ENCODE results near the gene SLC6A12.

The SLC6A12 gene

GRCh38 chr12:214003-214741 lies at the start of gene SLC6A12:
TSS of gene SLC6A12 (minus strand) at chr12:214157. CDS start at chr12:209986, 4,171 bp downstream.
- Histone ChIP-seq H3K4me3 (ENCODE audit: low read length) (no peak within 1 kb of the TSS), H3K36me3 (ENCODE audit: insufficient read depth, low read length) (no peaks in the 10 kb centered on the region), H3K9me3 (ENCODE audit: low read length) (no peaks in the 10 kb centered on the region), H3K4me1 (ENCODE audit: insufficient read depth, low read length) (peaks cover 3% of the 10 kb centered on the region), H3K27me3 (ENCODE audit: insufficient read depth, low read length) (peaks cover 15% of the 10 kb centered on the region), H2AFZ (ENCODE audit: low read depth, low read length) (no peak within 1 kb of the TSS)

- no peaks in the 10 kb centered on the region for H3K9me3 ChIP-seq (ENCODE audit: low read length)
- H3K4me3 ChIP-seq (ENCODE audit: low read length), result no peak overlapping the region
- no peaks in the 10 kb centered on the region for H3K27me3 ChIP-seq (ENCODE audit: insufficient read depth, low read length)
- H2AFZ ChIP-seq (ENCODE audit: low read depth, low read length), result no peak overlapping the region
- H3K4me1 ChIP-seq (ENCODE audit: insufficient read depth, low read length), result peaks cover 8% of the 10 kb centered on the region
- H3K36me3 ChIP-seq (ENCODE audit: insufficient read depth, low read length), result no peaks in the 10 kb centered on the region
These were observed 49.6 kb upstream of the SLC6A12 start for GRCh38 chr12:263574-263973.

GRCh38 chr12:262817-263216 lies 48.9 kb upstream of the SLC6A12 start, which contains the start of gene SLC6A13:
TSS of gene SLC6A13 (minus strand) at chr12:262836. CDS start at chr12:260052, 2,784 bp downstream.
- no peaks in the 10 kb centered on the region for H3K9me3 ChIP-seq (ENCODE audit: low read length)
- H3K36me3 ChIP-seq (ENCODE audit: insufficient read depth, low read length), result no peaks in the 10 kb centered on the region
- H3K27me3 ChIP-seq (ENCODE audit: insufficient read depth, low read length), result no peaks in the 10 kb centered on the region
- H3K4me1 ChIP-seq (ENCODE audit: insufficient read depth, low read length), result peaks cover 2% of the 10 kb centered on the region
- H2AFZ ChIP-seq (ENCODE audit: low read depth, low read length), result no peak within 1 kb of the TSS
- no peak within 1 kb of the TSS for H3K4me3 ChIP-seq (ENCODE audit: low read length)

GRCh38 chr12:262113-262512 lies 48.2 kb upstream of the SLC6A12 start:
- no peak overlapping the region for H2AFZ ChIP-seq (ENCODE audit: low read depth, low read length)
- no peaks in the 10 kb centered on the region for H3K9me3 ChIP-seq (ENCODE audit: low read length)
- peaks cover 3% of the 10 kb centered on the region for H3K27me3 ChIP-seq (ENCODE audit: insufficient read depth, low read length)
- no peaks in the 10 kb centered on the region for H3K36me3 ChIP-seq (ENCODE audit: insufficient read depth, low read length)
- peaks cover 2% of the 10 kb centered on the region for H3K4me1 ChIP-seq (ENCODE audit: insufficient read depth, low read length)
- no peak overlapping the region for H3K4me3 ChIP-seq (ENCODE audit: low read length)

GRCh38 chr12:257521-258321 lies 43.8 kb upstream of the SLC6A12 start:
- H3K4me3 ChIP-seq (ENCODE audit: low read length), result no peak overlapping the region
- H3K9me3 ChIP-seq (ENCODE audit: low read length), result no peaks in the 10 kb centered on the region
- no peak overlapping the region for H2AFZ ChIP-seq (ENCODE audit: low read depth, low read length)
- no peaks in the 10 kb centered on the region for H3K36me3 ChIP-seq (ENCODE audit: insufficient read depth, low read length)
- H3K27me3 ChIP-seq (ENCODE audit: insufficient read depth, low read length), result peaks cover 3% of the 10 kb centered on the region
- H3K4me1 ChIP-seq (ENCODE audit: insufficient read depth, low read length), result no peaks in the 10 kb centered on the region

GRCh38 chr12:256958-257357 lies 43.0 kb upstream of the SLC6A12 start:
- H3K27me3 ChIP-seq (ENCODE audit: insufficient read depth, low read length), result peaks cover 3% of the 10 kb centered on the region
- no peak overlapping the region for H2AFZ ChIP-seq (ENCODE audit: low read depth, low read length)
- no peaks in the 10 kb centered on the region for H3K9me3 ChIP-seq (ENCODE audit: low read length)
- no peak overlapping the region for H3K4me3 ChIP-seq (ENCODE audit: low read length)
- H3K4me1 ChIP-seq (ENCODE audit: insufficient read depth, low read length), result no peaks in the 10 kb centered on the region
- no peaks in the 10 kb centered on the region for H3K36me3 ChIP-seq (ENCODE audit: insufficient read depth, low read length)

GRCh38 chr12:256225-256624 lies 42.3 kb upstream of the SLC6A12 start:
- H3K27me3 ChIP-seq (ENCODE audit: insufficient read depth, low read length), result peaks cover 3% of the 10 kb centered on the region
- H3K4me1 ChIP-seq (ENCODE audit: insufficient read depth, low read length), result no peaks in the 10 kb centered on the region

GRCh38 chr12:254912-255311 lies 41.0 kb upstream of the SLC6A12 start:
- no peaks in the 10 kb centered on the region for H3K9me3 ChIP-seq (ENCODE audit: low read length)
- H3K27me3 ChIP-seq (ENCODE audit: insufficient read depth, low read length), result peaks cover 3% of the 10 kb centered on the region
- no peaks in the 10 kb centered on the region for H3K4me1 ChIP-seq (ENCODE audit: insufficient read depth, low read length)

More at GRCh38 chr12:256225-256624, 42.3 kb upstream of the SLC6A12 start:
- H3K4me3 ChIP-seq (ENCODE audit: low read length), result no peak overlapping the region
- H3K9me3 ChIP-seq (ENCODE audit: low read length), result no peaks in the 10 kb centered on the region
- H2AFZ ChIP-seq (ENCODE audit: low read depth, low read length), result no peak overlapping the region
- H3K36me3 ChIP-seq (ENCODE audit: insufficient read depth, low read length), result no peaks in the 10 kb centered on the region

GRCh38 chr12:254039-254438 lies 40.1 kb upstream of the SLC6A12 start:
- Histone ChIP-seq H3K9me3 (ENCODE audit: low read length) (no peaks in the 10 kb centered on the region), H3K36me3 (ENCODE audit: insufficient read depth, low read length) (no peaks in the 10 kb centered on the region), H2AFZ (ENCODE audit: low read depth, low read length) (no peak overlapping the region), H3K4me1 (ENCODE audit: insufficient read depth, low read length) (no peaks in the 10 kb centered on the region), H3K4me3 (ENCODE audit: low read length) (no peak overlapping the region), H3K27me3 (ENCODE audit: insufficient read depth, low read length) (peaks cover 3% of the 10 kb centered on the region)

More at GRCh38 chr12:254912-255311, 41.0 kb upstream of the SLC6A12 start:
- no peak overlapping the region for H2AFZ ChIP-seq (ENCODE audit: low read depth, low read length)
- no peaks in the 10 kb centered on the region for H3K36me3 ChIP-seq (ENCODE audit: insufficient read depth, low read length)
- H3K4me3 ChIP-seq (ENCODE audit: low read length), result no peak overlapping the region

- Histone ChIP-seq H3K4me1 (ENCODE audit: insufficient read depth, low read length) (no peaks in the 10 kb centered on the region), H3K4me3 (ENCODE audit: low read length) (no peak overlapping the region), H3K27me3 (ENCODE audit: insufficient read depth, low read length) (peaks cover 3% of the 10 kb centered on the region), H3K9me3 (ENCODE audit: low read length) (no peaks in the 10 kb centered on the region), H2AFZ (ENCODE audit: low read depth, low read length) (no peak overlapping the region), H3K36me3 (ENCODE audit: insufficient read depth, low read length) (no peaks in the 10 kb centered on the region)
These were observed 39.3 kb upstream of the SLC6A12 start for GRCh38 chr12:253116-253831.

- H3K36me3 ChIP-seq (ENCODE audit: insufficient read depth, low read length), result no peaks in the 10 kb centered on the region
- H3K4me1 ChIP-seq (ENCODE audit: insufficient read depth, low read length), result no peaks in the 10 kb centered on the region
- no peak overlapping the region for H2AFZ ChIP-seq (ENCODE audit: low read depth, low read length)
- peaks cover 2% of the 10 kb centered on the region for H3K27me3 ChIP-seq (ENCODE audit: insufficient read depth, low read length)
- H3K4me3 ChIP-seq (ENCODE audit: low read length), result no peak overlapping the region
- H3K9me3 ChIP-seq (ENCODE audit: low read length), result no peaks in the 10 kb centered on the region
These were observed 38.7 kb upstream of the SLC6A12 start for GRCh38 chr12:252636-253035.

- Histone ChIP-seq H3K27me3 (ENCODE audit: insufficient read depth, low read length) (no peaks in the 10 kb centered on the region), H3K4me1 (ENCODE audit: insufficient read depth, low read length) (no peaks in the 10 kb centered on the region), H3K36me3 (ENCODE audit: insufficient read depth, low read length) (no peaks in the 10 kb centered on the region), H2AFZ (ENCODE audit: low read depth, low read length) (no peak overlapping the region), H3K4me3 (ENCODE audit: low read length) (no peak overlapping the region), H3K9me3 (ENCODE audit: low read length) (no peaks in the 10 kb centered on the region)
These were observed 33.3 kb upstream of the SLC6A12 start for GRCh38 chr12:247271-247670.

- no peak overlapping the region for H3K4me3 ChIP-seq (ENCODE audit: low read length)
- H2AFZ ChIP-seq (ENCODE audit: low read depth, low read length), result no peak overlapping the region
- no peaks in the 10 kb centered on the region for H3K9me3 ChIP-seq (ENCODE audit: low read length)
- no peaks in the 10 kb centered on the region for H3K27me3 ChIP-seq (ENCODE audit: insufficient read depth, low read length)
- H3K36me3 ChIP-seq (ENCODE audit: insufficient read depth, low read length), result no peaks in the 10 kb centered on the region
- H3K4me1 ChIP-seq (ENCODE audit: insufficient read depth, low read length), result no peaks in the 10 kb centered on the region
These were observed 29.4 kb upstream of the SLC6A12 start for GRCh38 chr12:243381-243780.
